ENCODE data around the gene HSD3B2.

DNA sequence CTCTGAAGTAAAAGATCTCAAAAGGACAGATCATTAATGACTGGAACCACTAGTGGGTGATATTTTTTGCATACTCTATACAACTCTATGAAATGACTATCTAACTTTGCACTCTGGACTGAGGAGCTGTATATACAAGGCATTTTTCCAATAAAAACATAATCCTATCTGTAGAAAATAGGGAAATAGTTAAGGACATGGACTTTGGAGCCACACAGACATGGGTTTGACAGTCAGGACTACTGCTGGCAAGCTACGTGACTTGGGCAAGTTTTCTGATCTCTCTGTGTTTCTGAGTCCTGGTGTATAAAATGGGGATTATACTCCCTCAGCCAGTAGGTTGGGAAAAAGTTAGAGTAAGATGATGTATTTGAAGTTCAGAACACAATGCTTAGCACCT, 20.9 kb upstream of the HSD3B2 start:
- TF ChIP-seq POLR2A (IDR thresholded peaks at IDR 0.05) (no peak), POLR2AphosphoS5 (IDR thresholded peaks at IDR 0.05) (no peak)

Measured in stomach (tissue), 4 donors.